DOHH2 (cell line): ENCODE results near the gene OVOL1.

Experiments used
- H3F3A ChIP-seq: fragments of 200-600 bp; sonication (generic), shearing (Covaris generic); 2 replicates; pipeline ENCODE4 v1.6.0; 2016; ENCODE audit warnings: antibody characterized with exemption, mild to moderate bottlenecking; ENCODE audit not compliant: control insufficient read depth, insufficient read depth
- H3K27ac ChIP-seq: fragments of 200-600 bp; sonication (generic); 2 replicates; pipeline ENCODE4 v1.5.1; 2014; ENCODE audit warnings: low read depth, mild to moderate bottlenecking, low read length, moderate library complexity
- H3K27me3 ChIP-seq: fragments of 200-600 bp; sonication (generic); 2 replicates; pipeline ENCODE4 v1.6.1; 2014; ENCODE audit warnings: mild to moderate bottlenecking, low read length, mixed read lengths; ENCODE audit not compliant: control insufficient read depth
- H3K36me3 ChIP-seq: fragments of 200-600 bp; sonication (generic); 2 replicates; pipeline ENCODE4 v1.6.1; 2014; ENCODE audit warnings: mild to moderate bottlenecking, low read length, moderate library complexity, mixed read lengths; ENCODE audit not compliant: control insufficient read depth
- H3K4me1 ChIP-seq: fragments of 200-600 bp; sonication (generic); 2 replicates; pipeline ENCODE4 v1.6.1; 2014; ENCODE audit warnings: mild to moderate bottlenecking, low read length, mixed read lengths; ENCODE audit not compliant: control insufficient read depth
- H3K4me2 ChIP-seq: fragments of 200-600 bp; sonication (generic); 2 replicates; pipeline ENCODE4 v1.6.0; 2014; ENCODE audit warnings: mild to moderate bottlenecking, low read length, moderate library complexity
- H3K4me3 ChIP-seq: fragments of 200-600 bp; sonication (generic); 2 replicates; pipeline ENCODE4 v1.5.1; 2014; ENCODE audit warnings: mild to moderate bottlenecking, low read length, mixed read lengths
- H3K79me2 ChIP-seq: fragments of 200-600 bp; sonication (generic); 2 replicates; pipeline ENCODE4 v1.6.1; 2014; ENCODE audit warnings: mild to moderate bottlenecking, low read length, mixed read lengths; ENCODE audit not compliant: control insufficient read depth
- H3K9me2 ChIP-seq: fragments of 200-600 bp; sonication (generic); replicated peaks from 2 replicates; pipeline ENCODE4 v1.6.1; 2014; ENCODE audit warnings: mild to moderate bottlenecking, low read length, mixed read lengths; ENCODE audit not compliant: control insufficient read depth
- H3K9me3 ChIP-seq: fragments of 200-600 bp; sonication (generic); 2 replicates; pipeline ENCODE4 v1.6.1; 2014; ENCODE audit warnings: antibody characterized with exemption, low read length, mixed read lengths; ENCODE audit not compliant: control insufficient read depth, insufficient read depth
- H4K20me1 ChIP-seq: fragments of 200-600 bp; sonication (generic); 2 replicates; pipeline ENCODE4 v1.6.0; 2014; ENCODE audit warnings: low read depth, mild to moderate bottlenecking, antibody characterized with exemption, low read length, moderate library complexity; ENCODE audit not compliant: control insufficient read depth, insufficient read depth
- EZH2phosphoT487 ChIP-seq: fragments of 200-600 bp; sonication (generic); IDR thresholded peaks from 2 replicates; pipeline ENCODE4 v1.6.1; 2017; ENCODE audit warnings: borderline replicate concordance, mild to moderate bottlenecking, antibody characterized with exemption, low read length, moderate library complexity, mixed read lengths
- TF ChIP-seq, protein P1 (sequence below): fragments of 200-600 bp; sonication (generic); IDR thresholded peaks from one replicate; pipeline ENCODE4 v1.5.1; 2014; ENCODE audit warnings: antibody characterized with exemption, mild to moderate bottlenecking, low read depth, low read length; ENCODE audit not compliant: poor library complexity, severe bottlenecking

OVOL1 gene

GRCh38 chr11:65843811-65844210 lies 56.9 kb downstream of the OVOL1 start:
- no peaks in the 10 kb centered on the region for H3K9me3 ChIP-seq
- no peak overlapping the region for H3K4me3 ChIP-seq
- H3K4me2 ChIP-seq = no peak overlapping the region
- H3K79me2 ChIP-seq = no peaks in the 10 kb centered on the region
- no peaks in the 10 kb centered on the region for H3F3A ChIP-seq
- no peak for TF ChIP-seq EZH2phosphoT487
- TF ChIP-seq, protein P1, sequence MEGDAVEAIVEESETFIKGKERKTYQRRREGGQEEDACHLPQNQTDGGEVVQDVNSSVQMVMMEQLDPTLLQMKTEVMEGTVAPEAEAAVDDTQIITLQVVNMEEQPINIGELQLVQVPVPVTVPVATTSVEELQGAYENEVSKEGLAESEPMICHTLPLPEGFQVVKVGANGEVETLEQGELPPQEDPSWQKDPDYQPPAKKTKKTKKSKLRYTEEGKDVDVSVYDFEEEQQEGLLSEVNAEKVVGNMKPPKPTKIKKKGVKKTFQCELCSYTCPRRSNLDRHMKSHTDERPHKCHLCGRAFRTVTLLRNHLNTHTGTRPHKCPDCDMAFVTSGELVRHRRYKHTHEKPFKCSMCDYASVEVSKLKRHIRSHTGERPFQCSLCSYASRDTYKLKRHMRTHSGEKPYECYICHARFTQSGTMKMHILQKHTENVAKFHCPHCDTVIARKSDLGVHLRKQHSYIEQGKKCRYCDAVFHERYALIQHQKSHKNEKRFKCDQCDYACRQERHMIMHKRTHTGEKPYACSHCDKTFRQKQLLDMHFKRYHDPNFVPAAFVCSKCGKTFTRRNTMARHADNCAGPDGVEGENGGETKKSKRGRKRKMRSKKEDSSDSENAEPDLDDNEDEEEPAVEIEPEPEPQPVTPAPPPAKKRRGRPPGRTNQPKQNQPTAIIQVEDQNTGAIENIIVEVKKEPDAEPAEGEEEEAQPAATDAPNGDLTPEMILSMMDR = no peak
- H4K20me1 ChIP-seq = no peaks in the 10 kb centered on the region
- no peak overlapping the region for H3K27ac ChIP-seq
- no peaks in the 10 kb centered on the region for H3K4me1 ChIP-seq
- H3K9me2 ChIP-seq = no peaks in the 10 kb centered on the region
- H3K27me3 ChIP-seq = no peaks in the 10 kb centered on the region
- no peaks in the 10 kb centered on the region for H3K36me3 ChIP-seq

- H4K20me1 ChIP-seq = no peaks in the 10 kb centered on the region
- 0 out of 2 replicates have a peak, but pooled peaks cover 2% of the 10 kb centered on the region for H3K27me3 ChIP-seq
- H3K9me2 ChIP-seq = no peaks in the 10 kb centered on the region
- no peaks in the 10 kb centered on the region for H3K36me3 ChIP-seq
- H3F3A ChIP-seq = 0 out of 2 replicates have a peak, but pooled peaks cover 3% of the 10 kb centered on the region
- TF ChIP-seq, protein P1 = no peak
- no peak for TF ChIP-seq EZH2phosphoT487
- no peaks in the 10 kb centered on the region for H3K4me1 ChIP-seq
- no peak overlapping the region for H3K27ac ChIP-seq
- H3K4me3 ChIP-seq = no peak overlapping the region
- H3K9me3 ChIP-seq = no peaks in the 10 kb centered on the region
- no peak overlapping the region for H3K4me2 ChIP-seq
- H3K79me2 ChIP-seq = no peaks in the 10 kb centered on the region
Observed at GRCh38 chr11:65844231-65844872, 57.5 kb downstream of the OVOL1 start.
